ENCODE measurements around the gene C4BPB. TPM values are rescaled to one million over a fixed set of nuclear protein-coding genes. Genes with fewer than 3 reads are reported as not detected.

Gene C4BPB
- total and polyA plus RNA-seq, 2 of the 8 experiments (the other 6 are each of a cell fraction or from before 2014, with no cell fraction given): not detected

- TF ChIP-seq RBBP5 (IDR thresholded peaks at IDR 0.05; ENCODE audit: borderline replicate concordance, low read depth, low read length): no peak
- TF ChIP-seq CTCF (IDR thresholded peaks at IDR 0.05; ENCODE audit: control extremely low read depth in 1 of 3, insufficient read depth in 1 of 3, low read depth in 1 of 3, low read length in 3 of 3): no peak
Measured at GRCh38 chr1:207063014-207063413, 25.6 kb upstream of the C4BPB start (continued).

All from H1 (cell line).